Measurements from ENCODE around the gene TM4SF20. TPM values are rescaled to one million over a fixed set of nuclear protein-coding genes. Genes with fewer than 3 reads are reported as not detected.
"Not testable (repeated sequence)": the region's sequence is repeated elsewhere in the genome, so short reads cannot be mapped to it uniquely, and the experiment has no call there.

Gene TM4SF20
- total and polyA plus RNA-seq, 2 experiments from 2014 or later: not detected

DNA sequence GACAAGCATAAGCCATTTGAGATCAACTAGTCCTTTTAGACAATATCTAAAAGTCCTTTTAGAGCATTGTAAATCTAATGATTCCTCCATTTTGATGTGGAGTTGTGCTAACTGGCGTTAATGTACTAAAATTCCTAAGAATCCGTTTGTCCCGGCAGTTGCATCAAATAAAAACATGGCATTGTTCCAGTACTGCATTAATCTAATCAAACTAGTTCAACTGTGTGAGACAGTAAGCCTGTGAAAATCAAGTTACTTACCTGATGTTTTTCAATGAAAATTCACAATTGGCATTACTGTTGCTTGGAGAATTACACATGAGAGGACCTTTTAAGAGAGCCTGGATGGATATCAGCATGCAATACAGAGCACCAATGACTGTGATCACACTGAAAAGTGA, 13.3 kb downstream of the TM4SF20 start (continued):
- TF ChIP-seq, protein P1, sequence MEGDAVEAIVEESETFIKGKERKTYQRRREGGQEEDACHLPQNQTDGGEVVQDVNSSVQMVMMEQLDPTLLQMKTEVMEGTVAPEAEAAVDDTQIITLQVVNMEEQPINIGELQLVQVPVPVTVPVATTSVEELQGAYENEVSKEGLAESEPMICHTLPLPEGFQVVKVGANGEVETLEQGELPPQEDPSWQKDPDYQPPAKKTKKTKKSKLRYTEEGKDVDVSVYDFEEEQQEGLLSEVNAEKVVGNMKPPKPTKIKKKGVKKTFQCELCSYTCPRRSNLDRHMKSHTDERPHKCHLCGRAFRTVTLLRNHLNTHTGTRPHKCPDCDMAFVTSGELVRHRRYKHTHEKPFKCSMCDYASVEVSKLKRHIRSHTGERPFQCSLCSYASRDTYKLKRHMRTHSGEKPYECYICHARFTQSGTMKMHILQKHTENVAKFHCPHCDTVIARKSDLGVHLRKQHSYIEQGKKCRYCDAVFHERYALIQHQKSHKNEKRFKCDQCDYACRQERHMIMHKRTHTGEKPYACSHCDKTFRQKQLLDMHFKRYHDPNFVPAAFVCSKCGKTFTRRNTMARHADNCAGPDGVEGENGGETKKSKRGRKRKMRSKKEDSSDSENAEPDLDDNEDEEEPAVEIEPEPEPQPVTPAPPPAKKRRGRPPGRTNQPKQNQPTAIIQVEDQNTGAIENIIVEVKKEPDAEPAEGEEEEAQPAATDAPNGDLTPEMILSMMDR (conservative IDR thresholded peaks at IDR 0.05; ENCODE audit: low read depth in 2 of 2): no peak
- TF ChIP-seq EZH2 (IDR thresholded peaks at IDR 0.05; ENCODE audit: low read depth, unreplicated experiment) (no peak), STAT1 (IDR thresholded peaks at IDR 0.05; ENCODE audit: unreplicated experiment) (no peak), REST (IDR thresholded peaks at IDR 0.05; ENCODE audit: unreplicated experiment) (no peak), ZNF114 (CRISPR knock-in tag; IDR thresholded peaks at IDR 0.05) (no peak)

DNA sequence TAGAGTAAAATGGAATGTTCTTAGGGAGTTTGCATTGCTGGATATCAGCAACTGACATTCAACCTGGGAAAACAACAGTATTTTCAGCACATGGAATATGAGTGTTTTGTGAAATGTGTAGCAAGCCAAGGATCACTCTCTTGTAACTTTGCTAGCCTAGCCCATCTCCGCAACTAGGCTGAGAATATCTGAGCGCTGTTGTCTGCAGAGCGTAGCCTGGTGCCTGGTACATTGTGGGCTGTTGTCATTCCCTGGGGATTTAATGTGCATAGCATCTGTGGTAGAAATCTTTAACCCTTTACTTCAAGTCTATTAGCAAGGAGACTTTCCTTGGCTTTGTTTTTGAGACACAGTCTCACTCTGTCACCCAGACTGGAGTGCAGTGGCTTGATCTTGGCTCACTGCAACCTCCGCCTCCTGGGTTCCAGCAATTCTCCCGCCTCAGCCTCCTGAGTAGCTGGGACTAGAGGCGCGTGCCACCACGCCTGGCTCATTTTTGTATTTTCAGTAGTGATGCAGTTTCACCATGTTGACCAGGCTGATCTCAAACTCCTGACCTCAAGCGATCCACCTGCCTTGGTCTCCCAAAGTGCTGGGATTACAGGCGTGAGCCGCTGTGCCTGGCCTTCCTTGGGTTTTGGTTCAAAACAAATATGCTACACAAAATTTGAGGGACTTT, 14.4 kb downstream of the TM4SF20 start:
- not testable (repeated sequence) for ATAC-seq; H3K4me2 ChIP-seq; H3K79me2 ChIP-seq (replicated peaks; ENCODE audit: insufficient read depth); H3K27me3 ChIP-seq (ENCODE audit: insufficient read depth); H3K4me1 Mint-ChIP-seq; H3K4me3 Mint-ChIP-seq; H4K20me1 ChIP-seq (replicated peaks; ENCODE audit: insufficient read depth); H3K27ac ChIP-seq (ENCODE audit: low read depth); DNase-seq (ENCODE audit: low spot score); H3K4me3 ChIP-seq; H3K27ac Mint-ChIP-seq; H3F3A ChIP-seq (replicated peaks; ENCODE audit: low read depth); H2AFZ ChIP-seq; H3K9me2 ChIP-seq (ENCODE audit: insufficient read depth); H3K36me3 Mint-ChIP-seq (ENCODE audit: low read depth); H3K9me3 Mint-ChIP-seq; H3K4me1 ChIP-seq (ENCODE audit: insufficient read depth); H3K36me3 ChIP-seq (ENCODE audit: insufficient read depth); H3K27me3 Mint-ChIP-seq (ENCODE audit: insufficient read depth, low read depth, poor library complexity)

DNA sequence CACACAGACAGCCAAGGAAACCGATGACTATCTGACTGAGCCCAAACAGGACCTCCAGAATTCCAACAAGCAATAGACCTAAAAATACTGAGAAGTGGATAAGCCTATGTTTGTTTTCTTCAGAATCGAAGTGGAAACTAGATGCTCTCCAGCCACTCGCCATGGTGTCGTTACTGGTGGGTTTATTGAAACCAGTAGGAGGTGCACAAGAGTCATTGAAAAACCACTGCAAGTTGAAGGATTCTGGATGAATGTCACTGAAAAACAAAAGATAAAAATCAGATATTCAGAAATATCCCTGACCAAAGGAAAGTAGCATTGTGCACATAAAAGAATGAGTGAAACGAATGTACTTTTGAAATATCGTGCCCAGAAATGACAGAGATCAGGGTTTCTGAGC, 15.3 kb downstream of the TM4SF20 start:
- H3K9me2 ChIP-seq (ENCODE audit: insufficient read depth): no peaks in the 10 kb centered on the region
- no peak overlapping the region for H3K27ac ChIP-seq (ENCODE audit: low read depth)
- peaks cover 4% of the 10 kb centered on the region; the same call in 1 of the 2 replicates for H3K36me3 ChIP-seq (ENCODE audit: insufficient read depth)
- no peaks in the 10 kb centered on the region for H3K27me3 Mint-ChIP-seq (ENCODE audit: insufficient read depth, low read depth, poor library complexity)
- H3K4me3 ChIP-seq: no peak overlapping the region
- no peaks in the 10 kb centered on the region for H3K79me2 ChIP-seq (replicated peaks; ENCODE audit: insufficient read depth)
- no peaks in the 10 kb centered on the region for H3F3A ChIP-seq (replicated peaks; ENCODE audit: low read depth)
- H3K4me2 ChIP-seq: no peak overlapping the region
- H3K27me3 ChIP-seq (ENCODE audit: insufficient read depth): no peaks in the 10 kb centered on the region
- H2AFZ ChIP-seq: no peak overlapping the region
- H3K27ac Mint-ChIP-seq: no peak overlapping the region
- no peaks in the 10 kb centered on the region for H4K20me1 ChIP-seq (replicated peaks; ENCODE audit: insufficient read depth)
- H3K4me1 Mint-ChIP-seq: no peaks in the 10 kb centered on the region
- H3K4me1 ChIP-seq (ENCODE audit: insufficient read depth): no peaks in the 10 kb centered on the region
- ATAC-seq (no peak), DNase-seq (ENCODE audit: low spot score) (peak; percentile 32)
- TF ChIP-seq, protein P1 (conservative IDR thresholded peaks at IDR 0.05; ENCODE audit: low read depth in 2 of 2): peak; percentile 71 to 72
- TF ChIP-seq POLR2AphosphoS5 (IDR thresholded peaks at IDR 0.05; ENCODE audit: low read depth): no peak
- peaks cover 3% of the 10 kb centered on the region; the same call in 1 of the 3 replicates for H3K36me3 Mint-ChIP-seq (ENCODE audit: low read depth)
- H3K4me3 Mint-ChIP-seq: no peak overlapping the region
- H3K9me3 Mint-ChIP-seq: no peaks in the 10 kb centered on the region; the same call in 2 of the 3 replicates
